HepG2 (cell line): ENCODE measurements around the gene SLC35F6. TPM values are rescaled to one million over a fixed set of nuclear protein-coding genes. Genes with fewer than 3 reads are reported as not detected.

Experiments used
- ATF2 ChIP-seq: sonication (generic); formaldehyde crosslinking; IDR thresholded peaks from 2 replicates; pipeline ENCODE4 v1.4.0; 2020; ENCODE audit warnings: missing genetic modification reagents
- DR1 ChIP-seq: sonication (generic); formaldehyde crosslinking; IDR thresholded peaks from 2 replicates; pipeline ENCODE4 v1.8.0; 2021; ENCODE audit warnings: mild to moderate bottlenecking, missing genetic modification reagents, inconsistent platforms
- EHMT2 ChIP-seq: fragments of 200-600 bp; sonication (generic); IDR thresholded peaks from 2 replicates; pipeline ENCODE4 v1.7.0; 2017; ENCODE audit warnings: antibody characterized with exemption, low read depth, low read length, borderline replicate concordance
- EP300 ChIP-seq, 3 experiments: sonication (generic) in 1 of 3; formaldehyde crosslinking in 1 of 3; IDR thresholded peaks; 2 replicates each; pipeline versions ENCODE4 v1.5.1 to v1.6.1; 2011 to 2020; ENCODE audit warnings: low read depth in 2 of 3, low read length in 2 of 3, borderline replicate concordance in 1 of 3, improper control_type of control experiment in 1 of 3, mild to moderate bottlenecking in 1 of 3, missing genetic modification reagents in 1 of 3, moderate library complexity in 1 of 3
- JARID2 ChIP-seq: sonication (generic); formaldehyde crosslinking; IDR thresholded peaks from 2 replicates; pipeline ENCODE4 v1.8.1; 2023; ENCODE audit warnings: missing genetic modification reagents, inconsistent platforms; ENCODE audit not compliant: insufficient replicate concordance
- LCORL ChIP-seq, 2 experiments: fragments of 450-650 bp in 1 of 2; sonication (generic) in 1 of 2; formaldehyde crosslinking in 1 of 2; IDR thresholded peaks; 2 replicates each; pipeline versions ENCODE4 v1.5.0 to v1.6.1; 2017 to 2020; ENCODE audit warnings: antibody characterized with exemption in 1 of 2, missing genetic modification reagents in 1 of 2
- RFXANK ChIP-seq: IDR thresholded peaks from 2 replicates; pipeline ENCODE4 v1.6.1; 2016
- TBL1XR1 ChIP-seq: fragments of 150-350 bp; IDR thresholded peaks from 2 replicates; pipeline ENCODE4 v1.6.1; 2014; ENCODE audit warnings: borderline replicate concordance, low read length; ENCODE audit not compliant: partially characterized antibody
- ZBTB38 ChIP-seq: sonication (generic); formaldehyde crosslinking; IDR thresholded peaks from 2 replicates; pipeline ENCODE4 v1.5.1; 2020; ENCODE audit warnings: mild to moderate bottlenecking, missing genetic modification reagents
- ZNF235 ChIP-seq: sonication (generic); formaldehyde crosslinking; IDR thresholded peaks from 2 replicates; pipeline ENCODE4 v1.8.1; 2023; ENCODE audit warnings: mild to moderate bottlenecking, missing genetic modification reagents, borderline replicate concordance
- ZNF432 ChIP-seq: sonication (generic); formaldehyde crosslinking; IDR thresholded peaks from 2 replicates; pipeline ENCODE4 v1.5.0; 2020; ENCODE audit warnings: missing genetic modification reagents, mild to moderate bottlenecking, borderline replicate concordance
- ZNF530 ChIP-seq: sonication (generic); formaldehyde crosslinking; IDR thresholded peaks from 2 replicates; pipeline ENCODE4 v1.5.0; 2020; ENCODE audit warnings: low read depth, mild to moderate bottlenecking, missing genetic modification reagents
- ZNF572 ChIP-seq: sonication (generic); formaldehyde crosslinking; IDR thresholded peaks from 2 replicates; pipeline ENCODE4 v1.5.1; 2020; ENCODE audit warnings: mild to moderate bottlenecking, missing genetic modification reagents
- ZNF780A ChIP-seq: sonication (generic); formaldehyde crosslinking; IDR thresholded peaks from 2 replicates; pipeline ENCODE4 v1.8.0; 2022; ENCODE audit warnings: mild to moderate bottlenecking, missing genetic modification reagents, moderate library complexity
- ZSCAN25 ChIP-seq: sonication (generic); formaldehyde crosslinking; IDR thresholded peaks from 2 replicates; pipeline ENCODE4 v1.8.0; 2022; ENCODE audit warnings: mild to moderate bottlenecking, missing genetic modification reagents
- ZSCAN29 ChIP-seq: sonication (generic); formaldehyde crosslinking; conservative IDR thresholded peaks from 2 replicates; pipeline ENCODE4 v1.4.0; 2020; ENCODE audit warnings: mild to moderate bottlenecking, missing genetic modification reagents
- polyA plus RNA-seq, 8 experiments: library from polyadenylated mRNA; depleted of rRNA in 3 of 8; stranded (reverse) in 7 of 8; unstranded in 1 of 8; fragments of >200 nt; fragmentation: Illumina TruSeq in 4 of 8; extraction: Trizol in 4 of 8; gene quantifications; 2 replicates each; pipeline versions ENCODE4 v1.2.1 to v1.2.3, GENCODE V29; 2011 to 2016; ENCODE audit warnings: low read depth in 4 of 8, missing spikeins in 1 of 8, mixed read lengths in 1 of 8; ENCODE audit not compliant: insufficient read depth in 1 of 8
- total RNA-seq, 5 experiments: library from RNA; depleted of rRNA; stranded (reverse); fragments of >200 nt; fragmentation: Illumina TruSeq; extraction: Trizol; gene quantifications; 2 replicates each; pipeline ENCODE4 v1.2.3, GENCODE V29; 2016; ENCODE audit warnings: low read depth in 1 of 5
- TF ChIP-seq, protein P1 (sequence below): sonication (generic); formaldehyde crosslinking; IDR thresholded peaks from 2 replicates; pipeline ENCODE4 v1.4.0; 2020; ENCODE audit warnings: missing genetic modification reagents
- TF ChIP-seq, protein P2 (sequence below): sonication (generic); formaldehyde crosslinking; IDR thresholded peaks from 2 replicates; pipeline ENCODE4 v1.8.1; 2023; ENCODE audit warnings: mild to moderate bottlenecking, missing genetic modification reagents, borderline replicate concordance
- TF ChIP-seq, protein P3 (sequence below): IDR thresholded peaks from 2 replicates; pipeline ENCODE4 v1.6.1; 2012; ENCODE audit warnings: low read depth, low read length, improper control_type of control experiment
- TF ChIP-seq, protein P4 (sequence below): IDR thresholded peaks from 2 replicates; pipeline ENCODE4 v1.6.1; 2016; ENCODE audit warnings: missing compliant biosample characterization, missing genetic modification reagents, borderline replicate concordance

SLC35F6 gene
- total and polyA plus RNA-seq, 2 of the 13 experiments (the other 11 are each of a cell fraction or from before 2014, with no cell fraction given), result 15.2 to 21.2 TPM

GRCh38 chr2:26721115-26722032 is 42.7 kb upstream of the SLC35F6 start (continued):
- TF ChIP-seq, protein P1, sequence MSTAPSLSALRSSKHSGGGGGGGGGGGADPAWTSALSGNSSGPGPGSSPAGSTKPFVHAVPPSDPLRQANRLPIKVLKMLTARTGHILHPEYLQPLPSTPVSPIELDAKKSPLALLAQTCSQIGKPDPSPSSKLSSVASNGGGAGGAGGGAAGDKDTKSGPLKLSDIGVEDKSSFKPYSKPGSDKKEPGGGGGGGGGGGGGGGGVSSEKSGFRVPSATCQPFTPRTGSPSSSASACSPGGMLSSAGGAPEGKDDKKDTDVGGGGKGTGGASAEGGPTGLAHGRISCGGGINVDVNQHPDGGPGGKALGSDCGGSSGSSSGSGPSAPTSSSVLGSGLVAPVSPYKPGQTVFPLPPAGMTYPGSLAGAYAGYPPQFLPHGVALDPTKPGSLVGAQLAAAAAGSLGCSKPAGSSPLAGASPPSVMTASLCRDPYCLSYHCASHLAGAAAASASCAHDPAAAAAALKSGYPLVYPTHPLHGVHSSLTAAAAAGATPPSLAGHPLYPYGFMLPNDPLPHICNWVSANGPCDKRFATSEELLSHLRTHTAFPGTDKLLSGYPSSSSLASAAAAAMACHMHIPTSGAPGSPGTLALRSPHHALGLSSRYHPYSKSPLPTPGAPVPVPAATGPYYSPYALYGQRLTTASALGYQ, result peak; percentile 79
- TF ChIP-seq DR1 (CRISPR knock-in tag) (no peak), ATF2 (peak; percentile 30; the same call in 1 of the 2 replicates), EP300 (IDR thresholded peaks at IDR 0.05; ENCODE audit: low read depth in 2 of 2, low read length in 2 of 2) (peak in 1 of 2 experiments; percentile 78; a peak in 2 of 4 replicates), EP300 (CRISPR knock-in tag; IDR thresholded peaks at IDR 0.05; ENCODE audit: borderline replicate concordance) (0 out of 2 replicates have a peak, but pooled peaks have one; percentile 61), LCORL (IDR thresholded peaks at IDR 0.05) (no peak), LCORL (CRISPR knock-in tag; IDR thresholded peaks at IDR 0.05) (0 out of 2 replicates have a peak, but pooled peaks have one; percentile 26), ZNF530 (no peak), ZNF572 (no peak), JARID2 (no peak), ZNF235 (CRISPR knock-in tag) (no peak), ZNF780A (CRISPR knock-in tag) (no peak), ZNF432 (no peak), ZSCAN29 (no peak), RFXANK (CRISPR knock-in tag) (no peak), EHMT2 (no peak), TBL1XR1 (no peak), ZSCAN25 (CRISPR knock-in tag) (no peak), ZBTB38 (CRISPR knock-in tag) (no peak)
- TF ChIP-seq, protein P2, sequence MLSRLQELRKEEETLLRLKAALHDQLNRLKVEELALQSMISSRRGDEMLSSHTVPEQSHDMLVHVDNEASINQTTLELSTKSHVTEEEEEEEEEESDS (CRISPR knock-in tag), result no peak
- TF ChIP-seq, protein P3, sequence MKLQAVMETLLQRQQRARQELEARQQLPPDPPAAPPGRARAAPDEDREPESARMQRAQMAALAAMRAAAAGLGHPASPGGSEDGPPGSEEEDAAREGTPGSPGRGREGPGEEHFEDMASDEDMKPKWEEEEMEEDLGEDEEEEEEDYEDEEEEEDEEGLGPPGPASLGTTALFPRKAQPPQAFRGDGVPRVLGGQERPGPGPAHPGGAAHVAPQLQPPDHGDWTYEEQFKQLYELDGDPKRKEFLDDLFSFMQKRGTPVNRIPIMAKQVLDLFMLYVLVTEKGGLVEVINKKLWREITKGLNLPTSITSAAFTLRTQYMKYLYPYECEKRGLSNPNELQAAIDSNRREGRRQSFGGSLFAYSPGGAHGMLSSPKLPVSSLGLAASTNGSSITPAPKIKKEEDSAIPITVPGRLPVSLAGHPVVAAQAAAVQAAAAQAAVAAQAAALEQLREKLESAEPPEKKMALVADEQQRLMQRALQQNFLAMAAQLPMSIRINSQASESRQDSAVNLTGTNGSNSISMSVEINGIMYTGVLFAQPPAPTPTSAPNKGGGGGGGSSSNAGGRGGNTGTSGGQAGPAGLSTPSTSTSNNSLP, result no peak
- TF ChIP-seq, protein P4, sequence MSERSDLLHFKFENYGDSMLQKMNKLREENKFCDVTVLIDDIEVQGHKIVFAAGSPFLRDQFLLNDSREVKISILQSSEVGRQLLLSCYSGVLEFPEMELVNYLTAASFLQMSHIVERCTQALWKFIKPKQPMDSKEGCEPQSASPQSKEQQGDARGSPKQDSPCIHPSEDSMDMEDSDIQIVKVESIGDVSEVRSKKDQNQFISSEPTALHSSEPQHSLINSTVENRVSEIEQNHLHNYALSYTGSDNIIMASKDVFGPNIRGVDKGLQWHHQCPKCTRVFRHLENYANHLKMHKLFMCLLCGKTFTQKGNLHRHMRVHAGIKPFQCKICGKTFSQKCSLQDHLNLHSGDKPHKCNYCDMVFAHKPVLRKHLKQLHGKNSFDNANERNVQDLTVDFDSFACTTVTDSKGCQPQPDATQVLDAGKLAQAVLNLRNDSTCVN (CRISPR knock-in tag), result no peak
